DND-41 (cell line): ENCODE measurements around the gene HS3ST6.
"Not testable (repeated sequence)": the region's sequence is repeated elsewhere in the genome, so short reads cannot be mapped to it uniquely, and the experiment has no call there.

Source experiments
- ATAC-seq: fragments of 200-7000 bp; cut with Tn5 transposase; 3 replicates; pipeline ENCODE4 v1.9.1; 2021; ENCODE audit warnings: low read depth; ENCODE audit not compliant: insufficient read depth
- DNase-seq: peaks from one replicate; pipeline ENCODE4 v3.0.0-alpha.2; 2020
- H2AFZ ChIP-seq: 2 replicates; pipeline ENCODE4 v1.6.0; 2012; ENCODE audit warnings: low read depth, low read length
- H3K27ac ChIP-seq: 2 replicates; pipeline ENCODE4 v1.5.1; 2012; ENCODE audit warnings: low read length, inconsistent platforms
- H3K27me3 ChIP-seq: fragments of 200-600 bp; sonication (generic); 2 replicates; pipeline ENCODE4 v1.6.0; 2012; ENCODE audit warnings: low read length, mild to moderate bottlenecking, inconsistent platforms; ENCODE audit not compliant: insufficient read depth, poor library complexity
- H3K36me3 ChIP-seq: 2 replicates; pipeline ENCODE4 v1.5.1; 2012; ENCODE audit warnings: low read length, inconsistent platforms; ENCODE audit not compliant: insufficient read depth
- H3K4me1 ChIP-seq: 2 replicates; pipeline ENCODE4 v1.5.1; 2012; ENCODE audit warnings: mild to moderate bottlenecking, low read length; ENCODE audit not compliant: insufficient read depth
- H3K4me2 ChIP-seq: 2 replicates; pipeline ENCODE4 v1.6.0; 2012; ENCODE audit warnings: mild to moderate bottlenecking, moderate library complexity, low read length, inconsistent platforms; ENCODE audit not compliant: insufficient read depth
- H3K4me3 ChIP-seq, 2 experiments: fragments of 200-600 bp in 1 of 2; shearing (Covaris generic) in 1 of 2; 2 replicates each; pipeline ENCODE4 v1.5.1; 2012 to 2016; ENCODE audit warnings: inconsistent platforms in 2 of 2, low read length in 2 of 2, mild to moderate bottlenecking in 2 of 2, low read depth in 1 of 2, moderate library complexity in 1 of 2
- H3K79me2 ChIP-seq: 2 replicates; pipeline ENCODE4 v1.6.0; 2012; ENCODE audit warnings: low read length, inconsistent platforms; ENCODE audit not compliant: insufficient read depth
- H3K9ac ChIP-seq: 2 replicates; pipeline ENCODE4 v1.6.0; 2012; ENCODE audit warnings: low read depth, mild to moderate bottlenecking, inconsistent platforms, low read length, moderate library complexity
- H3K9me3 ChIP-seq: 2 replicates; pipeline ENCODE4 v1.5.1; 2012; ENCODE audit warnings: low read length, moderate library complexity, mild to moderate bottlenecking, inconsistent platforms; ENCODE audit not compliant: insufficient read depth, severe bottlenecking
- H4K20me1 ChIP-seq: 2 replicates; pipeline ENCODE4 v1.6.0; 2012; ENCODE audit warnings: low read length; ENCODE audit not compliant: insufficient read depth
- CTCF ChIP-seq: IDR thresholded peaks from 2 replicates; pipeline ENCODE4 v1.5.1; 2012; ENCODE audit warnings: borderline replicate concordance, low read length, moderate library complexity, mild to moderate bottlenecking; ENCODE audit not compliant: poor library complexity, severe bottlenecking; ENCODE audit errors: extremely low read depth
- EZH2 ChIP-seq: IDR thresholded peaks from 3 replicates; pipeline ENCODE4 v1.6.1; 2012; ENCODE audit warnings: borderline replicate concordance, low read depth, mild to moderate bottlenecking, moderate library complexity, low read length, inconsistent platforms; ENCODE audit not compliant: severe bottlenecking

HS3ST6 gene

DNA sequence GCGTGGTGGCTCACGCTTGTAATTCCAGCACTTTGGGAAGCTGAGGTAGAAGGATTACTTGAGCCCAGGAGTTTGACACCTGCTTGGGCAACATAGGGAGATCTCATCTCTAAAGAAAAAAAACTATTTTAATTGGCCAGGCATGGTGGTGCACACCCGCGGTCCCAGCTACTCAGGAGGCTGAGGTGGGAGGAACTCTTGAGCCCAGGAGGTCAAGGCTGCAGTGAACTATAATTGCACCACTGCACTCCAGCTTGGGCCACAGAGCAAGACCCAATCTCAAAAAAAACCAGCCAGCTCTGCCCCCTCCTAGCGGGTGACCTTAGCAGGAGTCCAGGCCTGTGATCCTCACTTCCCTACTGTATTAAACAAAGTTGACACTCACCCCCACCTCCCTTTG, 5.9 kb upstream of the HS3ST6 start:
- H2AFZ ChIP-seq, result no peak overlapping the region
- ATAC-seq (no peak), DNase-seq (no peak)
- H3K9me3 ChIP-seq, result no peaks in the 10 kb centered on the region
- no peaks in the 10 kb centered on the region for H3K79me2 ChIP-seq
- peaks cover 3% of the 10 kb centered on the region for H3K27me3 ChIP-seq
- peaks cover 3% of the 10 kb centered on the region for H3K4me1 ChIP-seq
- no peak overlapping the region for H3K4me3 ChIP-seq
- no peak overlapping the region for H3K4me2 ChIP-seq
- TF ChIP-seq EZH2, result no peak
- TF ChIP-seq CTCF, result no peak
- no peak overlapping the region for H3K9ac ChIP-seq
- H4K20me1 ChIP-seq, result no peaks in the 10 kb centered on the region
- no peak overlapping the region for H3K27ac ChIP-seq
- H3K36me3 ChIP-seq, result no peaks in the 10 kb centered on the region

DNA sequence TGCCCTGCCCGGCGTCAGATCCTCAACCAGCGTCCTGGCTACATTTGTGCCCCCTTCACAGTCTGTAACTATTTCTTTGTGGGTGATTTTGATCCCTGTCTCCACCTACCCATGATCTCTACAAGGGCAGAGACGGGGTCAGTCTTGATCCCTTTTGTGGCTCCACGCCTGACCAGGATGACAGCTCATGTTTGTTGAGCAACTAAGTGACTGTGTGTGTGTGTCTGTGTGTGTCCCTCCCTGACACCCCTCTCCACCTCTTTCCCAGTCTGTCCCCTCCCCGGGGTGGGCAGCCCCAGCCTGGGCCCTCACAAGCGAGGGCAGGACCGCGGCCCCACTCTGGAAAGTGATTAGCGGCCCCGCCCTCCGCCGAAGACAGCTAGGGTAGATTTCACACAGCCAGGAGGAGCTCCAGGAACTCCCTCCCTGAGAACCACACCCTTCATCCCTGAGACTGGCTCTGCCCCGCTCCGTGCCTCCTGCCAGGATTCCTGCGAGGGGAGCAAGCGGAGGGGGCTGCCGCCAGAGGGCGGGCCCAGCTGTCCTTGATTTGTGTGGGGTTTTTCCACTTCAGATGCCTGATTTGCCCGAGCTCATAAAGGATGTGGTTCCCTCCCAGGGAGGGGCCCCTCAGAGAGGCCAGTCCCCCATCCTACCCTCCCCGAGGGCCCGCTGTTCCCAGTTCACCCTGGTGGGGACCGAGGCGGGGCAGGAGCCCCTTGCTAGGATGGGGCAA, 5.3 kb upstream of the HS3ST6 start:
- no peak overlapping the region for H3K9ac ChIP-seq
- DNase-seq, result no peak
- no peaks in the 10 kb centered on the region for H3K4me1 ChIP-seq
- H2AFZ ChIP-seq, result no peak overlapping the region
- peaks cover 3% of the 10 kb centered on the region for H3K27me3 ChIP-seq
- no peak overlapping the region for H3K27ac ChIP-seq
- H3K79me2 ChIP-seq, result no peaks in the 10 kb centered on the region
- no peaks in the 10 kb centered on the region for H4K20me1 ChIP-seq
- H3K4me3 ChIP-seq, result no peak overlapping the region
- peak; percentile 40; the same call in 2 of the 3 replicates for ATAC-seq
- TF ChIP-seq EZH2 (no peak), CTCF (no peak)
- H3K4me2 ChIP-seq, result no peak overlapping the region
- no peaks in the 10 kb centered on the region for H3K9me3 ChIP-seq
- no peaks in the 10 kb centered on the region for H3K36me3 ChIP-seq

DNA sequence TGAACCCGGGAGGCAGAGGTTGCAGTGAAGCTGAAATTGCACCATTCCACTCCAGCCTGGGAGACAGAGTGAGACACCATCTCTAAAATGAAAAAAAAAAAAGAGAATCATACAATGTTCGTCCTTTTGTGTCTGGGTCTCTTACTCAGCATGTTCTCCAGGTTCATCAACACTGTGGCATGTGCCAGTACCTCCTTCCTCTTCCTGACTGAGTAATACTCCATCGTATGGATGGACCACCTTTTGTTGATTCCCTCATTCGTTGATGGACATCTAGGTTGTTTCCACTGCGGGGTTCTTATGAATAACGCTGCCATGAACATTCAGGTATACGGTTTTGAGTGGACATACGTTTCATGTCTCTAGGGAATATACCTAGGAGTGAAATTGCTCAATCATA, 4.1 kb upstream of the HS3ST6 start:
- Histone ChIP-seq H3K9me3 (no peaks in the 10 kb centered on the region), H2AFZ (no peak overlapping the region), H3K4me2 (no peak overlapping the region), H3K27me3 (peaks cover 3% of the 10 kb centered on the region), H3K79me2 (no peaks in the 10 kb centered on the region), H3K4me3 (no peak overlapping the region), H3K4me1 (no peaks in the 10 kb centered on the region), H3K27ac (no peak overlapping the region), H3K36me3 (no peaks in the 10 kb centered on the region), H3K9ac (no peak overlapping the region), H4K20me1 (no peaks in the 10 kb centered on the region)
- ATAC-seq (no peak), DNase-seq (no peak)
- TF ChIP-seq CTCF, result no peak
- no peak for TF ChIP-seq EZH2

DNA sequence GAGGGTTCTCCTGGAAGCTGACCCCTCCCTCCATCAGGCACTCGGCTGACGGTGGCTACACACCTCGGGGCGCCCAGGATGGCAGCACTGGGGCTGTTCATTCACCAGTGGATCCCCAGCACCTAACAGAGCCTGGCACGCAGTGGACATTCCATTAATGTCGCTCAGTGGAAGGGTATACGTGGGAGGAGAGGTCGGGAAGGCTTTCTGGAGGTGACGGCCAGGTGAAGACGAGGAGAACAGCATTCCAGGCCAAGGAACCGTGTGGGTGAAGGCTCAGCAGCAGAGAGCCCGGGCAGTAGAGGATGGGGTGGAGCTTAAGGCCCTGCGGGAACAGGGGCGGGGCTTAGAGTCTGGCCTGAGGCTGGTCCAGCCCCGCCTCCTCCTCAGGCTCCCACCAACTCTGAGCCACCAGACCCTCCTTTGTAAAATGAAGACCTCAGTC, 2.5 kb upstream of the HS3ST6 start:
- ATAC-seq (no peak), DNase-seq (no peak)
- Histone ChIP-seq H3K9ac (no peak overlapping the region), H3K4me1 (no peaks in the 10 kb centered on the region), H3K9me3 (no peaks in the 10 kb centered on the region), H3K4me2 (no peak overlapping the region), H3K79me2 (no peaks in the 10 kb centered on the region), H4K20me1 (no peaks in the 10 kb centered on the region), H3K27me3 (peaks cover 3% of the 10 kb centered on the region), H3K4me3 (no peak overlapping the region), H3K36me3 (no peaks in the 10 kb centered on the region), H2AFZ (no peak overlapping the region), H3K27ac (no peak overlapping the region)
- no peak for TF ChIP-seq CTCF
- TF ChIP-seq EZH2, result no peak

- H3K36me3 ChIP-seq, H3K9ac ChIP-seq, H3K9me3 ChIP-seq, H3K4me3 ChIP-seq, H3K4me1 ChIP-seq, ATAC-seq, H3K27me3 ChIP-seq, H3K79me2 ChIP-seq, H3K27ac ChIP-seq, H4K20me1 ChIP-seq, DNase-seq, H2AFZ ChIP-seq, H3K4me2 ChIP-seq: not testable (repeated sequence)
Measured at GRCh38 chr16:1920122-1920521, 1.9 kb upstream of the HS3ST6 start.
